ENCODE data around the gene SSUH2.
A peak's percentile ranks its signal among the peaks of the same experiment; 100 is the strongest.

Gene SSUH2

DNA sequence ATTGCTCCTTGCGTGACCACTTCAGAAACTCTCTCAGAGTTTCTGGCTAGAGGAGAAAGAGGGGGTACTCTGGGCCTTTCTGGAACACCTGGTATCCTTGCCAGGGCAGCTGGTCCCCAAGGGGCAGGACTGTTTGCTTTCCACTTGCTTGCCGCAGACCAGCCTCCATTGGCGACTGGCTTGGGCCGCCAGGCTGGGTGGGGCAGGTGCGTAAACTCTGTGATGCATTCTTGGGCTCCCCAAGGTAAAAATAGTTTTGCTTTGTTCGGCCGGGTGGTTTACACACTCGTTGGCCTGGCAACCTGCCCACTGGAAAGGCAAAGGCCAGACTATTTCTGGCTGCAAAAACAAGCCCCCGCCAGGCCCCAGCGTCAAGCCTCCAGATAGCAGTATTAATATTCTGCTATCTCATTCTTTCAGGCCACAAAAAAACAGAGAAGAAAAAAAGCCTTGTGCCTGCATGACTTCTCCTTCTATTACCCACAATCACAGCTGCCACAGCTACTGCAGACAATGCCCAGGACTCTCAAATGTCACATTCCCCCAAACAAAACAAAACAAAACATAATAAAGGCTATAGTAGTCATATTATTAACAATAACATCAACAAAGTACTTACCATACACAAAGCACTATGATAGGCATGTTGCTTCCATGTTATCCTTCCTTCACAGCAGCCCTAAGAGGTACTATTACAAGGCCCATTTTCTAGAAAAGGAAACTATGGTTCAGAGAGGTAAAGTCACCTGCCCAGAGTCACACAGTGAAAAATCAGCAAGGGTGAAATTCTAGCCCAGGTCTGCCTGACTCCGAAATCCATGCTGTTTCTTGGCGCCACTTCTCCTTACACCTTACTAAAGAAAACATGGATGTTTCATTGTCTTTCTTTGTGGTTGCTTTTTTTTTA lies 14.0 kb upstream of the SSUH2 start (continued):
- TF ChIP-seq ZNF510 (tag by site-specific recombination; IDR thresholded peaks at IDR 0.05; ENCODE audit: insufficient replicate concordance) (no peak), SP2 (tag by site-specific recombination; IDR thresholded peaks at IDR 0.05) (no peak), ZIC2 (tag by site-specific recombination; IDR thresholded peaks at IDR 0.05) (peak; percentile 77), ZNF24 (tag by site-specific recombination; IDR thresholded peaks at IDR 0.05) (no peak), ZNF311 (tag by site-specific recombination; IDR thresholded peaks at IDR 0.05; ENCODE audit: borderline replicate concordance) (no peak), ZBTB20 (tag by site-specific recombination; IDR thresholded peaks at IDR 0.05) (no peak), OSR2 (tag by site-specific recombination; IDR thresholded peaks at IDR 0.05) (peak; percentile 70), ZNF544 (tag by site-specific recombination; IDR thresholded peaks at IDR 0.05) (no peak)
- TF ChIP-seq, protein P1, sequence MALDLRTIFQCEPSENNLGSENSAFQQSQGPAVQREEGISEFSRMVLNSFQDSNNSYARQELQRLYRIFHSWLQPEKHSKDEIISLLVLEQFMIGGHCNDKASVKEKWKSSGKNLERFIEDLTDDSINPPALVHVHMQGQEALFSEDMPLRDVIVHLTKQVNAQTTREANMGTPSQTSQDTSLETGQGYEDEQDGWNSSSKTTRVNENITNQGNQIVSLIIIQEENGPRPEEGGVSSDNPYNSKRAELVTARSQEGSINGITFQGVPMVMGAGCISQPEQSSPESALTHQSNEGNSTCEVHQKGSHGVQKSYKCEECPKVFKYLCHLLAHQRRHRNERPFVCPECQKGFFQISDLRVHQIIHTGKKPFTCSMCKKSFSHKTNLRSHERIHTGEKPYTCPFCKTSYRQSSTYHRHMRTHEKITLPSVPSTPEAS (tag by site-specific recombination; IDR thresholded peaks at IDR 0.05), result no peak
- TF ChIP-seq, protein P2, sequence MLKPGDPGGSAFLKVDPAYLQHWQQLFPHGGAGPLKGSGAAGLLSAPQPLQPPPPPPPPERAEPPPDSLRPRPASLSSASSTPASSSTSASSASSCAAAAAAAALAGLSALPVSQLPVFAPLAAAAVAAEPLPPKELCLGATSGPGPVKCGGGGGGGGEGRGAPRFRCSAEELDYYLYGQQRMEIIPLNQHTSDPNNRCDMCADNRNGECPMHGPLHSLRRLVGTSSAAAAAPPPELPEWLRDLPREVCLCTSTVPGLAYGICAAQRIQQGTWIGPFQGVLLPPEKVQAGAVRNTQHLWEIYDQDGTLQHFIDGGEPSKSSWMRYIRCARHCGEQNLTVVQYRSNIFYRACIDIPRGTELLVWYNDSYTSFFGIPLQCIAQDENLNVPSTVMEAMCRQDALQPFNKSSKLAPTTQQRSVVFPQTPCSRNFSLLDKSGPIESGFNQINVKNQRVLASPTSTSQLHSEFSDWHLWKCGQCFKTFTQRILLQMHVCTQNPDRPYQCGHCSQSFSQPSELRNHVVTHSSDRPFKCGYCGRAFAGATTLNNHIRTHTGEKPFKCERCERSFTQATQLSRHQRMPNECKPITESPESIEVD (tag by site-specific recombination; IDR thresholded peaks at IDR 0.05), result peak; percentile 79

DNA sequence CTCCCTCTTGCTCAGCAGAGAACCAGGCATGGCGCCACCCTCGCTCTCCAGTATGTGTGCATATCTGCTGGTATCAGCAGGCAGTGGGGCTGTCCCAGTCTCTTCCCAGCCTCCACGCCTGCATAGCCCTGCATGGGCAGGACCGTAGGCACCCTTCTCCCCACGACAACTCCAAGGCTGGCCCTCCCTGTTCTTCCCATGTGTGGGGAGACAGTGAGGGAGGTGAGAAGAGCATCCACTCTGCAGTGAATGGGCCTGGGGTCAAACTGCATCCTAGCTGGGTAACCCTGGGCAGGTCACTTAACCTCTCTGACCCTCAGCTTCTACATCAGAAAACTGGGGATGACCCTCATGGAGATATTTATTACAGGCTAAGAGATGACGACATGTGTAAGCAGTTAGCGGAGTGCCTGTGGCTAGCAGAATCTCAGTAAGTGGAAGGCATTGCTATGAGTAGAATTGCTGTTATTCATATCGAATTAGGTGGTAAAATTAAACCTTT lies 13.3 kb upstream of the SSUH2 start:
- no peaks in the 10 kb centered on the region for H3K36me3 ChIP-seq (ENCODE audit: control insufficient read depth in 2 of 2, insufficient read depth in 1 of 2, low read length in 2 of 2)
- no peak overlapping the region for H3K4me3 ChIP-seq (ENCODE audit: low read depth, low read length)
- POLR2A ChIA-PET, result no interaction called here
- H3K4me1 ChIP-seq (ENCODE audit: control insufficient read depth, insufficient read depth, low read length), result peaks cover 24% of the 10 kb centered on the region
- peak overlapping the region; percentile 34; the same call in 1 of the 2 replicates for H3K27ac ChIP-seq (ENCODE audit: extremely low read depth, low read depth, low read length)
- CTCF ChIA-PET, result interaction anchor here (0.6 to 0.7 kb wide), 2 partner anchors 27 to 101 kb away, joined by 3 read pairs; no protein-coding TSS in a partner anchor
- TF ChIP-seq OSR2 (tag by site-specific recombination; IDR thresholded peaks at IDR 0.05) (no peak), ZBTB21 (tag by site-specific recombination; IDR thresholded peaks at IDR 0.05) (0 out of 2 replicates have a peak, but pooled peaks have one; percentile 27), ZFHX2 (tag by site-specific recombination; conservative IDR thresholded peaks at IDR 0.05) (0 out of 2 replicates have a peak, but pooled peaks have one; percentile 19), ZNF623 (tag by site-specific recombination; IDR thresholded peaks at IDR 0.05) (no peak), EGR2 (tag by site-specific recombination; IDR thresholded peaks at IDR 0.05; ENCODE audit: low read depth) (peak; percentile 21; the same call in 1 of the 2 replicates), ZNF768 (tag by site-specific recombination; IDR thresholded peaks at IDR 0.05) (peak; percentile 82), ZFP41 (tag by site-specific recombination; IDR thresholded peaks at IDR 0.05; ENCODE audit: borderline replicate concordance) (no peak)
- TF ChIP-seq, protein P3, sequence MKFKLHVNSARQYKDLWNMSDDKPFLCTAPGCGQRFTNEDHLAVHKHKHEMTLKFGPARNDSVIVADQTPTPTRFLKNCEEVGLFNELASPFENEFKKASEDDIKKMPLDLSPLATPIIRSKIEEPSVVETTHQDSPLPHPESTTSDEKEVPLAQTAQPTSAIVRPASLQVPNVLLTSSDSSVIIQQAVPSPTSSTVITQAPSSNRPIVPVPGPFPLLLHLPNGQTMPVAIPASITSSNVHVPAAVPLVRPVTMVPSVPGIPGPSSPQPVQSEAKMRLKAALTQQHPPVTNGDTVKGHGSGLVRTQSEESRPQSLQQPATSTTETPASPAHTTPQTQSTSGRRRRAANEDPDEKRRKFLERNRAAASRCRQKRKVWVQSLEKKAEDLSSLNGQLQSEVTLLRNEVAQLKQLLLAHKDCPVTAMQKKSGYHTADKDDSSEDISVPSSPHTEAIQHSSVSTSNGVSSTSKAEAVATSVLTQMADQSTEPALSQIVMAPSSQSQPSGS (tag by site-specific recombination; IDR thresholded peaks at IDR 0.05; ENCODE audit: low read depth), result peak; percentile 66
- TF ChIP-seq, protein P4, sequence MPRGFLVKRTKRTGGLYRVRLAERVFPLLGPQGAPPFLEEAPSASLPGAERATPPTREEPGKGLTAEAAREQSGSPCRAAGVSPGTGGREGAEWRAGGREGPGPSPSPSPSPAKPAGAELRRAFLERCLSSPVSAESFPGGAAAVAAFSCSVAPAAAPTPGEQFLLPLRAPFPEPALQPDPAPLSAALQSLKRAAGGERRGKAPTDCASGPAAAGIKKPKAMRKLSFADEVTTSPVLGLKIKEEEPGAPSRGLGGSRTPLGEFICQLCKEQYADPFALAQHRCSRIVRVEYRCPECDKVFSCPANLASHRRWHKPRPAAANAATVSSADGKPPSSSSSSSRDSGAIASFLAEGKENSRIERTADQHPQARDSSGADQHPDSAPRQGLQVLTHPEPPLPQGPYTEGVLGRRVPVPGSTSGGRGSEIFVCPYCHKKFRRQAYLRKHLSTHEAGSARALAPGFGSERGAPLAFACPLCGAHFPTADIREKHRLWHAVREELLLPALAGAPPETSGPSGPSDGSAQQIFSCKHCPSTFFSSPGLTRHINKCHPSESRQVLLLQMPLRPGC (tag by site-specific recombination; IDR thresholded peaks at IDR 0.05), result 0 out of 2 replicates have a peak, but pooled peaks have one; percentile 7
- H3K9me3 ChIP-seq (ENCODE audit: control insufficient read depth, insufficient read depth, low read depth, low read length), result no peaks in the 10 kb centered on the region

Measured in HEK293 (cell line).